K562 (cell line): ENCODE results near the gene RPRML. TPM values are rescaled to one million over a fixed set of nuclear protein-coding genes. Genes with fewer than 3 reads are reported as not detected.

ENCODE experiments used
- RERE ChIP-seq: sonication (generic); formaldehyde crosslinking; IDR thresholded peaks from 2 replicates; pipeline ENCODE4 v1.8.0; 2023; ENCODE audit warnings: missing genetic modification reagents, mild to moderate bottlenecking, borderline replicate concordance
- STAT5A ChIP-seq: IDR thresholded peaks from 2 replicates; pipeline ENCODE4 v1.6.1; 2012; ENCODE audit warnings: low read length, inconsistent platforms, borderline replicate concordance
- polyA plus RNA-seq, 8 experiments: library from polyadenylated mRNA; depleted of rRNA in 4 of 8; stranded (reverse) in 5 of 8; unstranded in 3 of 8; fragments of >200 nt; fragmentation: Nextera tagmentation in 2 of 8; fragmentation: Illumina TruSeq in 1 of 8; extraction: Ambion mirVana in 2 of 8; extraction: Trizol in 1 of 8; gene quantifications; 2 replicates each; pipeline versions ENCODE4 v1.2.1 to v1.2.3, GENCODE V29; 2011 to 2014; ENCODE audit warnings: inconsistent platforms in 1 of 8, missing spikeins in 1 of 8
- total RNA-seq, 7 experiments: library from RNA; depleted of rRNA in 6 of 7; stranded (reverse); fragments of >200 nt in 6 of 7; fragmentation: Illumina TruSeq in 2 of 7; extraction: Trizol in 2 of 7; gene quantifications; 2 replicates each; pipeline versions ENCODE4 v1.2.1 to v1.2.3, GENCODE V29; 2011 to 2021; ENCODE audit warnings: low replicate concordance in 1 of 7

Gene RPRML
- total and polyA plus RNA-seq, 9 of the 15 experiments (the other 6 are each of a cell fraction or from before 2014, with no cell fraction given), result not detected

GRCh38 chr17:46950342-46950996 is 28.6 kb downstream of the RPRML start (continued):
- TF ChIP-seq RERE (no peak), STAT5A (no peak)
